ENCODE results near the gene OSBP2. TPM values are rescaled to one million over a fixed set of nuclear protein-coding genes. Genes with fewer than 3 reads are reported as not detected.

The OSBP2 gene
- total RNA-seq, 1 donor from 2014 or later, result 22.2 TPM

DNA sequence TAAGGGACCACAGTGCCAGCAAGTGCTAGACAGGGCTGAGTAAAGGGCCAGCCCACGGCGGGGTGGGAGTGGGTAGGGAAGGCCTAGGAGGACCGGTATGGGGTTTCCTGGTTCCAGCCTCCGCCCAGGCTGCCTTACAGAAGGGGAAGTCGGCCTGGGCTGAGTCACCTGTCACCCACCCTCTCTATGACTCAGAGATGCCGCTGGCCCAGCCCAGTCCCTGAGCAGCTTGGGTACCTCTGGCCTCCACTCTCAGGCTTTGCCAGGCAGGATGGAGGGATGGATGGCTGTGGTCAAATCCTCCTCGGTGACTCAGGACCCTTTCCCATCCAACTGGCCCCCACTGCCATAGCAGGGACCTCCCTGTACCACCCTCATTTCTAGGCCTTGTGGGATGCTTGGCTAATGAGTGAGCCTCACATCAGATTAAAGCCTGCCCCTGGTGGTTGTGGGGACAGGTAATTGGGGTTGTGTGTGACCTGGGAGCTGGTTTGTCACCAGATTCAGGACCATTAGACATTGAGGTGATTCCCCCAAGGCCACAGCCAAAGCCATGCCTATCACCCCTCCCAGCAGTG lies 45.2 kb upstream of the OSBP2 start:
- TF ChIP-seq, protein P1, sequence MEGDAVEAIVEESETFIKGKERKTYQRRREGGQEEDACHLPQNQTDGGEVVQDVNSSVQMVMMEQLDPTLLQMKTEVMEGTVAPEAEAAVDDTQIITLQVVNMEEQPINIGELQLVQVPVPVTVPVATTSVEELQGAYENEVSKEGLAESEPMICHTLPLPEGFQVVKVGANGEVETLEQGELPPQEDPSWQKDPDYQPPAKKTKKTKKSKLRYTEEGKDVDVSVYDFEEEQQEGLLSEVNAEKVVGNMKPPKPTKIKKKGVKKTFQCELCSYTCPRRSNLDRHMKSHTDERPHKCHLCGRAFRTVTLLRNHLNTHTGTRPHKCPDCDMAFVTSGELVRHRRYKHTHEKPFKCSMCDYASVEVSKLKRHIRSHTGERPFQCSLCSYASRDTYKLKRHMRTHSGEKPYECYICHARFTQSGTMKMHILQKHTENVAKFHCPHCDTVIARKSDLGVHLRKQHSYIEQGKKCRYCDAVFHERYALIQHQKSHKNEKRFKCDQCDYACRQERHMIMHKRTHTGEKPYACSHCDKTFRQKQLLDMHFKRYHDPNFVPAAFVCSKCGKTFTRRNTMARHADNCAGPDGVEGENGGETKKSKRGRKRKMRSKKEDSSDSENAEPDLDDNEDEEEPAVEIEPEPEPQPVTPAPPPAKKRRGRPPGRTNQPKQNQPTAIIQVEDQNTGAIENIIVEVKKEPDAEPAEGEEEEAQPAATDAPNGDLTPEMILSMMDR (IDR thresholded peaks at IDR 0.05; ENCODE audit: borderline replicate concordance), result no peak

DNA sequence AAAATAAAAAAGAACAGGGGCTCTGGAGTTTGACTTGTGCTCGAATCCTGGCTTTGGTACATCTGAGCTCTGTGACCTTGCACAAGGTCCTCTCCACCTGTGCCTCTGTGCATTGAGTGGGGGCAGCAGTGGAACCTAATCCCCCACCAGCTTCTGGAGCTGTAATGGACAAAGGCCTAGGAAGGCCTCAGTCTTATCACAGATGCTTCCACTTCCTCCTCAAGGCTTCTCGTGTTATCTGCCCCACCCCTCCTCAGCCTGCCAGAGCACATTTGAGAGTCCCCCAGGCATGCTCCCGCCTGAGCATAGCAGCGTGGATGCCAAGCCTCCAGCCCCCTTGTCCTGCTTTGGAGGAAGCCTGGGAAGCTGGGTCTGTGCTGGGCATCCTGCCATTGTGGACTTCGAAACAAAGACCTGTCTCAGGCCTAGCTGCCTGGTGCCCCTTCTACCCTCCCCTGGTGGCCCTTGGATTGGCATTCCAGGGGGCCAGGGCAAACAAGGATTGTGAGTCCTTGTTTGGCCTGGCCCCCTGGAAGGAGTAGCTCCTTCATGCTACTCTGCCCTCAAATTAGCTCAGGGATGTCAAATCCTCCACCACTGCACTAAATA lies 44.1 kb upstream of the OSBP2 start:
- H3K36me3 ChIP-seq, result peaks cover 6% of the 10 kb centered on the region
- intact Hi-C loops (cut with micrococcal nuclease), result no loop called here
- DNase-seq, result no peak
- TF ChIP-seq, protein P1 (IDR thresholded peaks at IDR 0.05; ENCODE audit: borderline replicate concordance), result no peak
- H3K27ac ChIP-seq (replicated peaks), result no peak overlapping the region
- H3K27me3 ChIP-seq (ENCODE audit: low read depth), result no peaks in the 10 kb centered on the region
- no peaks in the 10 kb centered on the region for H3K9me3 ChIP-seq (replicated peaks)
- peaks cover 4% of the 10 kb centered on the region for H3K4me1 ChIP-seq
- H3K4me3 ChIP-seq, result no peak overlapping the region

More for the DNA sequence above, 45.2 kb upstream of the OSBP2 start:
- Histone ChIP-seq H3K4me1 (peaks cover 4% of the 10 kb centered on the region), H3K27ac (replicated peaks) (no peak overlapping the region), H3K9me3 (replicated peaks) (no peaks in the 10 kb centered on the region), H3K27me3 (ENCODE audit: low read depth) (no peaks in the 10 kb centered on the region), H3K36me3 (peaks cover 6% of the 10 kb centered on the region), H3K4me3 (no peak overlapping the region)
- DNase-seq, result peak; percentile 24
- intact Hi-C loops (cut with micrococcal nuclease), result no loop called here

GRCh38 chr22:30652852-30653251 lies 41.8 kb upstream of the OSBP2 start:
- H3K4me1 ChIP-seq, result peaks cover 4% of the 10 kb centered on the region
- DNase-seq, result no peak
- no peak overlapping the region for H3K4me3 ChIP-seq
- intact Hi-C loops (cut with micrococcal nuclease), result no loop called here
- H3K36me3 ChIP-seq, result peaks cover 6% of the 10 kb centered on the region
- H3K9me3 ChIP-seq (replicated peaks), result no peaks in the 10 kb centered on the region
- TF ChIP-seq, protein P1 (IDR thresholded peaks at IDR 0.05; ENCODE audit: borderline replicate concordance), result no peak
- no peaks in the 10 kb centered on the region for H3K27me3 ChIP-seq (ENCODE audit: low read depth)
- H3K27ac ChIP-seq (replicated peaks), result no peak overlapping the region

DNA sequence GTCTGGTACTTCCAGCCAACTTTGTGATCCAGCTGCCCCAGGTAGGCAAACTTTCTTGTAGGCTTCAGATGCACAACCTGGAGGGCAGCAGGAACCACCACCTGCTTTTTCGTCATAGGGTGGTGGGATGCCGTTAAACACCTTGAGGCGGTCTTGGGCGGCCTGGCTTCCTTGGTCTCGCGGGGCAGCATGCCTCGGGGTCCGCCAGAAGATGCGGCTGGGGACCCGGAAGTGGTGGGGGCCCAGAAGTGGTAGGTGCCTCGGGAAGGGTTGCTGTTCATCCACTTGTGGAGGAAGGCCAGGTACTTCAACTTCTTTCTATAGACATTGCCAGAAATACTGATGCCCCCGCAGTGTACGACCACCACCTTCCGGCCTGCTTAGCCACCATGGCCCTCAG lies 40.3 kb upstream of the OSBP2 start:
- Histone ChIP-seq H3K4me1 (peaks cover 4% of the 10 kb centered on the region), H3K9me3 (replicated peaks) (no peaks in the 10 kb centered on the region), H3K27ac (replicated peaks) (no peak overlapping the region), H3K27me3 (ENCODE audit: low read depth) (no peaks in the 10 kb centered on the region), H3K4me3 (no peak overlapping the region), H3K36me3 (peaks cover 6% of the 10 kb centered on the region)
- TF ChIP-seq, protein P1 (IDR thresholded peaks at IDR 0.05; ENCODE audit: borderline replicate concordance), result no peak
- DNase-seq, result no peak
- intact Hi-C loops (cut with micrococcal nuclease), result no loop called here

DNA sequence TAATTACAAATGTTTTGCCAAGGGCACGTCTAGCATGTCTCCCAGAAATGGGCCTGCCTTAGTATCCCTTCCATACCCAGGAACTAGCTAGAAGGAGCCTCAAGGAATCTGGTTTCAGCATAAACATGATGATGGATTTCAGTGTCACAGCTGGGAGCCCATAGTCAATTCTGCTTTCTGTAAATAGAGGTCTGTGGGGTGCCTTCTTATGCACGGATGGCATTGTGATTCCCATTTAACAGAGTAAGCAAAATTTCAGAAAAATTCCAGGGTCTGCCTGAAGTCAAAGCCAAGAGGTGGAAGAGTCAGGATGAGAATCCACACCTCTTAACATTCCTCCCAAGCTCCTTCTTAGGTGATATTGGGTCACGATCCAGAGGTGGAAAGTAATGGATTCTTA lies 39.1 kb upstream of the OSBP2 start:
- Histone ChIP-seq H3K36me3 (peaks cover 6% of the 10 kb centered on the region), H3K27me3 (ENCODE audit: low read depth) (no peaks in the 10 kb centered on the region), H3K4me3 (no peak overlapping the region), H3K9me3 (replicated peaks) (no peaks in the 10 kb centered on the region), H3K4me1 (peaks cover 2% of the 10 kb centered on the region), H3K27ac (replicated peaks) (no peak overlapping the region)
- TF ChIP-seq, protein P1 (IDR thresholded peaks at IDR 0.05; ENCODE audit: borderline replicate concordance), result no peak
- DNase-seq, result no peak
- intact Hi-C loops (cut with micrococcal nuclease), result no loop called here

All from left ventricle myocardium inferior (tissue), 1 donor.